Measurements from ENCODE around the gene CEP97. TPM values are rescaled to one million over a fixed set of nuclear protein-coding genes. Genes with fewer than 3 reads are reported as not detected.

Gene CEP97
- total RNA-seq, 1 experiment from 2014 or later = 12.0 TPM

DNA sequence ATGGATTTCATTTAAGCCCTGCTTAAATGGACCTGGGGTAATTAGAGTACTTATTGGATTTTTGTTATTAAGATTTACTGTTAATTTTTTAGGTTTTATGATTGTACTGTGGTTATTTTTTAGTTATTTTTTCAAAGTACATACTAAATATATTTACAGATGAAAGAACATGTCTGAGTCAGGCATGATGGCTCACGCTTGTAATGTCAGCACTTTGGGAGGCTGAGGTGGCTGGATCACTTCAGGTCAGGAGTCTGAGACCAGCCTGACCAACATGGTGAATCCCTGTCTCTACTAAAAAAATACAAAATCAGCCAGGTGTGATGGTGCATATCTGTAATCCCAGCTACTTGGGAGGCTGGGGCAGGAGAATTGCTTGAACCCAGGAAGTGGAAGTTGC is 21.7 kb upstream of the CEP97 start:
- H3K9me3 Mint-ChIP-seq = no peaks in the 10 kb centered on the region
- POLR2A ChIA-PET = no interaction called here
- H3K27me3 Mint-ChIP-seq (ENCODE audit: low read depth) = no peaks in the 10 kb centered on the region
- H3K4me3 Mint-ChIP-seq = no peak overlapping the region
- CTCF ChIA-PET = no interaction called here
- no peaks in the 10 kb centered on the region for H3K36me3 Mint-ChIP-seq
- no peak overlapping the region for H3K27ac Mint-ChIP-seq
- DNase-seq (ENCODE audit: low spot score) (no peak), ATAC-seq (no peak)
- peaks cover 18% of the 10 kb centered on the region for H3K4me1 Mint-ChIP-seq
- no peak for TF ChIP-seq ZNF423 (CRISPR knock-in tag; IDR thresholded peaks at IDR 0.05)
- TF ChIP-seq ZNF263 (CRISPR knock-in tag; IDR thresholded peaks at IDR 0.05; ENCODE audit: low read depth) = no peak
- TF ChIP-seq IRF1 (CRISPR knock-in tag; IDR thresholded peaks at IDR 0.05) = no peak
- TF ChIP-seq TCF7 (CRISPR knock-in tag; IDR thresholded peaks at IDR 0.05; ENCODE audit: low read depth) = no peak
- TF ChIP-seq, protein P1, sequence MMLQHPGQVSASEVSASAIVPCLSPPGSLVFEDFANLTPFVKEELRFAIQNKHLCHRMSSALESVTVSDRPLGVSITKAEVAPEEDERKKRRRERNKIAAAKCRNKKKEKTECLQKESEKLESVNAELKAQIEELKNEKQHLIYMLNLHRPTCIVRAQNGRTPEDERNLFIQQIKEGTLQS (CRISPR knock-in tag; conservative IDR thresholded peaks at IDR 0.05) = no peak
- TF ChIP-seq IRF2 (CRISPR knock-in tag; IDR thresholded peaks at IDR 0.05; ENCODE audit: borderline replicate concordance, low read depth) = no peak
- TF ChIP-seq, protein P2, sequence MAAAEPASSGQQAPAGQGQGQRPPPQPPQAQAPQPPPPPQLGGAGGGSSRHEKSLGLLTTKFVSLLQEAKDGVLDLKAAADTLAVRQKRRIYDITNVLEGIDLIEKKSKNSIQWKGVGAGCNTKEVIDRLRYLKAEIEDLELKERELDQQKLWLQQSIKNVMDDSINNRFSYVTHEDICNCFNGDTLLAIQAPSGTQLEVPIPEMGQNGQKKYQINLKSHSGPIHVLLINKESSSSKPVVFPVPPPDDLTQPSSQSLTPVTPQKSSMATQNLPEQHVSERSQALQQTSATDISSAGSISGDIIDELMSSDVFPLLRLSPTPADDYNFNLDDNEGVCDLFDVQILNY (CRISPR knock-in tag; IDR thresholded peaks at IDR 0.05) = no peak
- TF ChIP-seq KAT7 (CRISPR knock-in tag; IDR thresholded peaks at IDR 0.05; ENCODE audit: borderline replicate concordance) = no peak
- no peak for TF ChIP-seq NFATC4 (CRISPR knock-in tag; IDR thresholded peaks at IDR 0.05)
- no peak for TF ChIP-seq NR2C2 (CRISPR knock-in tag; IDR thresholded peaks at IDR 0.05)
- TF ChIP-seq, protein P3, sequence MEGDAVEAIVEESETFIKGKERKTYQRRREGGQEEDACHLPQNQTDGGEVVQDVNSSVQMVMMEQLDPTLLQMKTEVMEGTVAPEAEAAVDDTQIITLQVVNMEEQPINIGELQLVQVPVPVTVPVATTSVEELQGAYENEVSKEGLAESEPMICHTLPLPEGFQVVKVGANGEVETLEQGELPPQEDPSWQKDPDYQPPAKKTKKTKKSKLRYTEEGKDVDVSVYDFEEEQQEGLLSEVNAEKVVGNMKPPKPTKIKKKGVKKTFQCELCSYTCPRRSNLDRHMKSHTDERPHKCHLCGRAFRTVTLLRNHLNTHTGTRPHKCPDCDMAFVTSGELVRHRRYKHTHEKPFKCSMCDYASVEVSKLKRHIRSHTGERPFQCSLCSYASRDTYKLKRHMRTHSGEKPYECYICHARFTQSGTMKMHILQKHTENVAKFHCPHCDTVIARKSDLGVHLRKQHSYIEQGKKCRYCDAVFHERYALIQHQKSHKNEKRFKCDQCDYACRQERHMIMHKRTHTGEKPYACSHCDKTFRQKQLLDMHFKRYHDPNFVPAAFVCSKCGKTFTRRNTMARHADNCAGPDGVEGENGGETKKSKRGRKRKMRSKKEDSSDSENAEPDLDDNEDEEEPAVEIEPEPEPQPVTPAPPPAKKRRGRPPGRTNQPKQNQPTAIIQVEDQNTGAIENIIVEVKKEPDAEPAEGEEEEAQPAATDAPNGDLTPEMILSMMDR (IDR thresholded peaks at IDR 0.05) = no peak
- no peak for TF ChIP-seq HMGA2 (CRISPR knock-in tag; IDR thresholded peaks at IDR 0.05)
- no peak for TF ChIP-seq E2F4 (CRISPR knock-in tag; IDR thresholded peaks at IDR 0.05; ENCODE audit: borderline replicate concordance, low read depth)

- DNase-seq (ENCODE audit: low spot score) = no peak
- peaks cover 18% of the 10 kb centered on the region for H3K4me1 Mint-ChIP-seq
- TF ChIP-seq, protein P4, sequence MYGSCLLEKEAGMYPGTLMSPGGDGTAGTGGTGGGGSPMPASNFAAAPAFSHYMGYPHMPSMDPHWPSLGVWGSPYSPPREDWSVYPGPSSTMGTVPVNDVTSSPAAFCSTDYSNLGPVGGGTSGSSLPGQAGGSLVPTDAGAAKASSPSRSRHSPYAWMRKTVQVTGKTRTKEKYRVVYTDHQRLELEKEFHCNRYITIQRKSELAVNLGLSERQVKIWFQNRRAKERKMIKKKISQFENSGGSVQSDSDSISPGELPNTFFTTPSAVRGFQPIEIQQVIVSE (CRISPR knock-in tag; IDR thresholded peaks at IDR 0.05; ENCODE audit: borderline replicate concordance) = no peak
- TF ChIP-seq HMGA2 (CRISPR knock-in tag; IDR thresholded peaks at IDR 0.05) = no peak
- TF ChIP-seq KAT7 (CRISPR knock-in tag; IDR thresholded peaks at IDR 0.05; ENCODE audit: borderline replicate concordance) = no peak
- TF ChIP-seq, protein P5, sequence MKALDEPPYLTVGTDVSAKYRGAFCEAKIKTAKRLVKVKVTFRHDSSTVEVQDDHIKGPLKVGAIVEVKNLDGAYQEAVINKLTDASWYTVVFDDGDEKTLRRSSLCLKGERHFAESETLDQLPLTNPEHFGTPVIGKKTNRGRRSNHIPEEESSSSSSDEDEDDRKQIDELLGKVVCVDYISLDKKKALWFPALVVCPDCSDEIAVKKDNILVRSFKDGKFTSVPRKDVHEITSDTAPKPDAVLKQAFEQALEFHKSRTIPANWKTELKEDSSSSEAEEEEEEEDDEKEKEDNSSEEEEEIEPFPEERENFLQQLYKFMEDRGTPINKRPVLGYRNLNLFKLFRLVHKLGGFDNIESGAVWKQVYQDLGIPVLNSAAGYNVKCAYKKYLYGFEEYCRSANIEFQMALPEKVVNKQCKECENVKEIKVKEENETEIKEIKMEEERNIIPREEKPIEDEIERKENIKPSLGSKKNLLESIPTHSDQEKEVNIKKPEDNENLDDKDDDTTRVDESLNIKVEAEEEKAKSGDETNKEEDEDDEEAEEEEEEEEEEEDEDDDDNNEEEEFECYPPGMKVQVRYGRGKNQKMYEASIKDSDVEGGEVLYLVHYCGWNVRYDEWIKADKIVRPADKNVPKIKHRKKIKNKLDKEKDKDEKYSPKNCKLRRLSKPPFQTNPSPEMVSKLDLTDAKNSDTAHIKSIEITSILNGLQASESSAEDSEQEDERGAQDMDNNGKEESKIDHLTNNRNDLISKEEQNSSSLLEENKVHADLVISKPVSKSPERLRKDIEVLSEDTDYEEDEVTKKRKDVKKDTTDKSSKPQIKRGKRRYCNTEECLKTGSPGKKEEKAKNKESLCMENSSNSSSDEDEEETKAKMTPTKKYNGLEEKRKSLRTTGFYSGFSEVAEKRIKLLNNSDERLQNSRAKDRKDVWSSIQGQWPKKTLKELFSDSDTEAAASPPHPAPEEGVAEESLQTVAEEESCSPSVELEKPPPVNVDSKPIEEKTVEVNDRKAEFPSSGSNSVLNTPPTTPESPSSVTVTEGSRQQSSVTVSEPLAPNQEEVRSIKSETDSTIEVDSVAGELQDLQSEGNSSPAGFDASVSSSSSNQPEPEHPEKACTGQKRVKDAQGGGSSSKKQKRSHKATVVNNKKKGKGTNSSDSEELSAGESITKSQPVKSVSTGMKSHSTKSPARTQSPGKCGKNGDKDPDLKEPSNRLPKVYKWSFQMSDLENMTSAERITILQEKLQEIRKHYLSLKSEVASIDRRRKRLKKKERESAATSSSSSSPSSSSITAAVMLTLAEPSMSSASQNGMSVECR (CRISPR knock-in tag; IDR thresholded peaks at IDR 0.05; ENCODE audit: borderline replicate concordance) = no peak
- TF ChIP-seq CREM (CRISPR knock-in tag; IDR thresholded peaks at IDR 0.05) = no peak
- no peak for TF ChIP-seq ZBTB43 (CRISPR knock-in tag; IDR thresholded peaks at IDR 0.05)
- TF ChIP-seq, protein P3 (IDR thresholded peaks at IDR 0.05) = no peak
- no peak for TF ChIP-seq ZNF219 (CRISPR knock-in tag; IDR thresholded peaks at IDR 0.05; ENCODE audit: borderline replicate concordance)
- no peak for TF ChIP-seq ZNF263 (CRISPR knock-in tag; IDR thresholded peaks at IDR 0.05; ENCODE audit: low read depth)
- TF ChIP-seq TP53 (CRISPR knock-in tag; IDR thresholded peaks at IDR 0.05) = no peak
- TF ChIP-seq MXD4 (CRISPR knock-in tag; IDR thresholded peaks at IDR 0.05; ENCODE audit: borderline replicate concordance) = no peak
Observed at GRCh38 chr3:101703169-101703568, 21.2 kb upstream of the CEP97 start.

More at GRCh38 chr3:101703169-101703568, 21.2 kb upstream of the CEP97 start:
- Mint-ChIP-seq H3K36me3 (no peaks in the 10 kb centered on the region), H3K27me3 (ENCODE audit: low read depth) (no peaks in the 10 kb centered on the region), H3K9me3 (no peaks in the 10 kb centered on the region), H3K4me3 (no peak overlapping the region), H3K27ac (no peak overlapping the region)
- CTCF ChIA-PET = no interaction called here
- POLR2A ChIA-PET = no interaction called here
- ATAC-seq = no peak

All from WTC11 (cell line).